RWPE2 (cell line): Measurements from ENCODE around the gene NOC2L.
"Not testable (repeated sequence)": the region's sequence is repeated elsewhere in the genome, so short reads cannot be mapped to it uniquely, and the experiment has no call there.

ENCODE experiments used
- ATAC-seq: fragments of 200-7000 bp; cut with Tn5 transposase; 3 replicates; pipeline ENCODE4 v1.9.1; 2021; ENCODE audit warnings: low read depth
- DNase-seq: peaks from one replicate; pipeline ENCODE4 v3.0.0-alpha.2; 2020; ENCODE audit warnings: low spot score
- H3K27ac ChIP-seq: fragments of 450-650 bp; 2 replicates; pipeline ENCODE4 v1.5.1; 2017; ENCODE audit warnings: mild to moderate bottlenecking; ENCODE audit not compliant: poor library complexity, severe bottlenecking
- H3K27me3 ChIP-seq: fragments of 250-450 bp; sonication (Bioruptor Pico); 2 replicates; pipeline ENCODE4 v1.5.1; 2021; ENCODE audit warnings: mild to moderate bottlenecking, moderate library complexity; ENCODE audit not compliant: insufficient read depth, poor library complexity, severe bottlenecking
- H3K36me3 ChIP-seq: fragments of 250-450 bp; sonication (Bioruptor Pico); 2 replicates; pipeline ENCODE4 v1.5.1; 2020; ENCODE audit warnings: low read depth, mild to moderate bottlenecking, moderate library complexity
- H3K4me1 ChIP-seq: fragments of 250-450 bp; sonication (Bioruptor Pico); 2 replicates; pipeline ENCODE4 v1.5.1; 2021; ENCODE audit warnings: mild to moderate bottlenecking, moderate library complexity; ENCODE audit not compliant: insufficient read depth, poor library complexity, severe bottlenecking
- H3K4me3 ChIP-seq: fragments of 250-450 bp; sonication (Bioruptor Pico); 2 replicates; pipeline ENCODE4 v1.5.1; 2021; ENCODE audit warnings: mild to moderate bottlenecking, moderate library complexity; ENCODE audit not compliant: severe bottlenecking
- H3K9me3 ChIP-seq: fragments of 250-450 bp; sonication (Bioruptor Pico); 2 replicates; pipeline ENCODE4 v1.5.1; 2021; ENCODE audit warnings: mild to moderate bottlenecking, moderate library complexity; ENCODE audit not compliant: severe bottlenecking
- CTCF ChIP-seq: fragments of 450-650 bp; IDR thresholded peaks from one replicate; pipeline ENCODE4 v1.5.1; 2017; ENCODE audit warnings: mild to moderate bottlenecking, moderate library complexity; ENCODE audit not compliant: poor library complexity, severe bottlenecking

The NOC2L gene

GRCh38 chr1:950268-950667 is 8.8 kb downstream of the NOC2L start:
- ATAC-seq (no peak), DNase-seq (no peak)
- Histone ChIP-seq H3K27ac (no peak overlapping the region), H3K27me3 (no peaks in the 10 kb centered on the region), H3K4me3 (no peak overlapping the region), H3K4me1 (no peaks in the 10 kb centered on the region), H3K9me3 (no peaks in the 10 kb centered on the region), H3K36me3 (peaks cover 88% of the 10 kb centered on the region)
- no peak for TF ChIP-seq CTCF

GRCh38 chr1:947958-948357 is 11.1 kb downstream of the NOC2L start:
- H3K9me3 ChIP-seq: no peaks in the 10 kb centered on the region
- H3K27ac ChIP-seq: no peak overlapping the region
- DNase-seq (no peak), ATAC-seq (no peak)
- peaks cover 78% of the 10 kb centered on the region for H3K36me3 ChIP-seq
- no peak overlapping the region for H3K4me3 ChIP-seq
- TF ChIP-seq CTCF: no peak
- H3K4me1 ChIP-seq: no peaks in the 10 kb centered on the region
- H3K27me3 ChIP-seq: peaks cover 1% of the 10 kb centered on the region

- H3K4me3 ChIP-seq, H3K4me1 ChIP-seq, ATAC-seq, H3K27ac ChIP-seq, H3K9me3 ChIP-seq, DNase-seq, H3K27me3 ChIP-seq: not testable (repeated sequence)
- peaks cover 67% of the 10 kb centered on the region for H3K36me3 ChIP-seq
These were observed 12.2 kb downstream of the NOC2L start for GRCh38 chr1:946811-947210.

GRCh38 chr1:945688-946556 is 13.1 kb downstream of the NOC2L start:
- H3K36me3 ChIP-seq: peaks cover 58% of the 10 kb centered on the region
- H3K4me1 ChIP-seq: no peaks in the 10 kb centered on the region
- H3K27ac ChIP-seq: no peak overlapping the region
- no peak overlapping the region for H3K4me3 ChIP-seq
- no peak for DNase-seq
- no peaks in the 10 kb centered on the region for H3K9me3 ChIP-seq
- no peak for ATAC-seq
- TF ChIP-seq CTCF: no peak
- H3K27me3 ChIP-seq: peaks cover 18% of the 10 kb centered on the region

- no peaks in the 10 kb centered on the region for H3K9me3 ChIP-seq
- no peak overlapping the region for H3K4me3 ChIP-seq
These were observed 14.4 kb downstream of the NOC2L start for GRCh38 chr1:944341-945325.

More at GRCh38 chr1:944341-945325, 14.4 kb downstream of the NOC2L start:
- ATAC-seq: no peak
- no peak for TF ChIP-seq CTCF
- H3K36me3 ChIP-seq: peaks cover 46% of the 10 kb centered on the region
- no peaks in the 10 kb centered on the region for H3K4me1 ChIP-seq
- DNase-seq: no peak
- no peak overlapping the region for H3K27ac ChIP-seq
- peaks cover 29% of the 10 kb centered on the region for H3K27me3 ChIP-seq
